UCSD-AML1 (cell line): ENCODE data around the gene FTCD.
"Not testable (repeated sequence)": the region's sequence is repeated elsewhere in the genome, so short reads cannot be mapped to it uniquely, and the experiment has no call there.

Source experiments
- DNase-seq: peaks from one replicate; lab custom pipeline; 2025; ENCODE audit not compliant: unreplicated experiment; lab: John Stamatoyannopoulos, UW

The FTCD gene

DNA sequence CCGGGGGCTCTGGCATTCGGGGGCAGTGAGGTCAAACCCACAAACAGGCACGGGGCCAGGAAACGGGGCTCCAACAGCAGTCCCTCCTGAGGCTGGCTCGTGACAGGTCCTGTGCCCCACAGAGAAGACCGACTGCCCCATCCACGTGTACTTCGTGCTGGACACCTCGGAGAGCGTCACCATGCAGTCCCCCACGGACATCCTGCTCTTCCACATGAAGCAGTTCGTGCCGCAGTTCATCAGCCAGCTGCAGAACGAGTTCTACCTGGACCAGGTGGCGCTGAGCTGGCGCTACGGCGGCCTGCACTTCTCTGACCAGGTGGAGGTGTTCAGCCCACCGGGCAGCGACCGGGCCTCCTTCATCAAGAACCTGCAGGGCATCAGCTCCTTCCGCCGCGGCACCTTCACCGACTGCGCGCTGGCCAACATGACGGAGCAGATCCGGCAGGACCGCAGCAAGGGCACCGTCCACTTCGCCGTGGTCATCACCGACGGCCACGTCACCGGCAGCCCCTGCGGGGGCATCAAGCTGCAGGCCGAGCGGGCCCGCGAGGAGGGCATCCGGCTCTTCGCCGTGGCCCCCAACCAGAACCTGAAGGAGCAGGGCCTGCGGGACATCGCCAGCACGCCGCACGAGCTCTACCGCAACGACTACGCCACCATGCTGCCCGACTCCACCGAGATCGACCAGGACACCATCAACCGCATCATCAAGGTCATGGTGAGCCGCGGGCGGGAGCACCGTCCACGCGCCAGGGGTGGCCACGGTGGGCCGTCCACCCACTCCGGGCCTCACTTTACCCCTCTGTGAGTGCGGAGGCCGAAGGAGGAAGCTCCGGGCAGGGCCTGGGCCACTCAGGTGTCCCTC, 43.3 kb downstream of the FTCD start:
- no peak for DNase-seq

DNA sequence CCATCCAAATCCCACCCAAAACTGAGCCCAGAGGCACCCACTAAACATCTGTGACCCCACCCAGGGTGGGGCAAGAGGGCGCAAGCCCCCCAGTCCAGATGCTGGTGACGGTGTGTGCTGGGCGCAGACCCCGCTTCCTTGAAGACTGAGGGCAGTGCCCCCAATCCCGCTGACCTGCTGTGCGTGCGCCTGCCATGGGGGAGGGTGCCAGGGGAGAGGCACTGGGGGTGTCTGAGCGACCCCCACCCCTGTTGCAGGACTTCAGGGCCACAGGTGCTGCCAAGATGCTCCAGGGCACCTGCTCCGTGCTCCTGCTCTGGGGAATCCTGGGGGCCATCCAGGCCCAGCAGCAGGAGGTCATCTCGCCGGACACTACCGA, 44.2 kb downstream of the FTCD start:
- DNase-seq: no peak

DNA sequence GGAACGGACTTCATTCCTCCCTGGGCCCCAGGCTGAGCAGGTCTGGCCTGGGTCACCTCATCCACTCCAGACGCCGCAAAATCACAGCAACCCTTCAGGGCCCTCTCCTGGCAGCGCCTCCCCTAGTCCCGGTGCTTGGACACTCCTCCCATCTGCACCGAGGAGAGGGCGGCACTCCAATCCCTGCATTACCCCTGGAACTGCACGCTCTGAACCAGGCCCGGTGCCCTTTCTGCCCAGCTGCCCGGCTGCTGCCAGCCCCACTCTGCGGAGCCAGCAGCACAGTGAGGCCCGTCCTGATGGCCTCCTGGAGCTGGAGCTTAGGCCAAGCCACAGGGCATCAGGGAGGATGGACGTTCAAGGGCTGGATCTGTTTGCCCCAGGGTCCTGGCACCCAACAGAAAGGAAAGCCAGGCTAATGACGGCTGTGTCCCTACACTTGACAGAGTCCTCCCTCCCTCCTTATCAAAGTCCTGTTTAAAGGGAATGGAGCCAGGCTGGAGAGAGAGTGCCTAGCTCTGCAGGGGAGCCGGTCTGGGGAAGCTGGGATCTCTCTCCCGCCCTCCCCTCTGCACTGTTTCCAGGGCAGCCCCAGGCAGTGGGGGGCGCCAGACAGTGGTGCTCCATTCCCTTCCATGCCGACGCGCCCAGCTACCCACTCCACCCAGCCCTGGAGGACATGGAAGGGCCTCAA, 44.7 kb downstream of the FTCD start:
- no peak for DNase-seq

DNA sequence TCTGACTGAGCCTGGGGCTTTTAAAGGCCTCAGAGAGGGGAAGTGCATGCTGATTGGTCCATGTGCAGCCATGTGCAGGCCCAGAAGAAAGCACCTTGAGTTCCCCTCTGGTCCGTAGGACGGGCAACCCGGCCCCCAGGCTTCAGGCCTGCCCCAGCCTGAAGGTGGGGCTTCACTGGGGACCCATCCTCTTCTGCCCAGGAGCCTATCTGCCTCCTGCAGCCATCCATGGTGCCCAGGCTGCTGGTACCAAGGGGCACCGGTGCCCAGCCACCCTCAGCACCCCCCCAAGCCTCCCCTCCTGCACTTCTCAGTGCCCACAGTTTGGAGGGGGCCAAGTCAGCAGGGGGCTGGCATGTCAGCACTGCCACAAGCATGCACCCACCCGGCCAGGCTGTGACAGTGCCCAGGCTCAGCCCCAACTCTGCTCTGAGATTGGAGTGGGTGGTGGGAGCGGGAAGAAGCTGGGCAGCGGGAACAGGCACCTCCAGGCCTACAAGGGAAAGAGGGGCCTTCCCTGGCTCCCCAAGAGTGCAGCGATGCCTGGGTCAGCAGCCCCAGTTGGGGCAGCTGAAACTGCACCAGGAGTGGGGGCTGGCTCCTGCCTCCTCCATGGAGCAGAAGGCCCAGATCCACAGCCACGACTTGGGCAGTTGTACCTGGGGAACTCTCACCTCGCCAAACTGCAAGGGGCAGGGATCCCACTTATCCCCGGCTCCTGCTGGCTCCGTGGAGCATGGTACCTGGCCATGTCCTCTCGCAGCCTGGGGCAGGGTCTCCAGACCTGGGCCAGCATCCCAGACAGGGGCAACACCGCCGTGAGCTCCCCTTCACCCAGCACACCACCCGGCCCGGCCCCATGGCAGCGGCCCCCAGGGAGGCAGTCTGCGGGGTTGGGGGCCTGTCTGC, 45.8 kb downstream of the FTCD start:
- DNase-seq: no peak

DNA sequence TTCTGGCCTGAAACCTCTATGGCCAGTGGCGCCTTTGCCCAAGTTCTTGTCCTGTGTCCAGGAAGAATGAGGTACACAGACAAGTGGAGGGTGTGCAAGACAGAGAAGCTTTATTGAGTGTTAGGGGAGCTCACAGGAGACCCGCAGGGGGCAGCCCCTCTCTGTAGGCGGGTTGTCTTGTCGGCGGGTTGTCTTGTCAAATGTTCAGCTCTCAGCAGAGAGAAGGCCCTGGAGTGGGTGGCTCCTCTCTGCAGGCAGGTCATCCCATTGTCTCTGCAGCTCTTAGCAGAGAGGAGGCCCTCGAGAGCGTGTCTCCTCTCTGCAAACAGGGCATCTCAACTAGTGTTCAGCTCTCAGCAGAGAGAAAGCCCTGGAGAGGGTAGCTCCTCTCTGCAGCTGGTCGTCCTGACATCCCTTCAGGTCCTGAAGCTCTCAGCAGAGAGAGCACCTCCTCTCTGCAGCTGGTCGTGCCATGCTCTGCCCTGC, 46.5 kb downstream of the FTCD start:
- no peak for DNase-seq

DNA sequence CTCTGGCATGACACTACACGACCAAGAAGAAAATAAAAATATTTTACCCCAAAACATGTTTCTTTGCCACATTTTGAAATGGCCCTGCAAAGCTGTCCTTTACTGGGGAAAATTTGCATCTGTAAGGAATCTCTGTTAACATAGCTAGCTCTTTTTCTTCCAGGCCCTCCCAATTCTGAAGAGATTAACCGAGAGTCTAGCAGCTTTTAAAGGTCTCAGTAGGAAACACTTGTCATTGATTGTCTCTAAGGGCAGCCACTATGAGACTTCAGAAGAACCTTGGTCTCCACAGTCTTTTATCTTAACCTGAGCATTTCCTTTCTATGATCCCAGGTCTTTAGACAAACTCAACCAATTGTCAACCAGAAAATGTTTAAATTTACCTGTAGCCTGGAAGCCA, 48.0 kb downstream of the FTCD start:
- not testable (repeated sequence) for DNase-seq

DNA sequence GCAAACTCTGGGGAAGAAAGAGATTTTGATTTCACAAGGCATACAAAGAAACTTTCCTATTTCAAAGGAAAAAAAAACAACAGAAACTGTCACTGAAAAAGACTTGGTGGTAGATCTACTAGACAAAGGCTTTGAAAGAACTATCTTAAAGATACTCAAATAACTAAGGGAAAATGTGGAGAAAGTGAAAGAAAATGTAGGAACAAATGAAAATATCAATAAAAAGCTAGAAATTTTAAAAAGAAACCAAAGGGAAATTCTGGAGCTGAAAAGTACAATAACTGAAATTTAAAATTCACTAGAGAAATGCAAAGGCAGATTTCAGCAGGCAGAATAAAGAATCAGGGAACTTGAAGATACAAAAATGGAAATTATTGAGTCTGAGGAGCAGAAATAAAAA, 51.3 kb downstream of the FTCD start:
- no peak for DNase-seq

DNA sequence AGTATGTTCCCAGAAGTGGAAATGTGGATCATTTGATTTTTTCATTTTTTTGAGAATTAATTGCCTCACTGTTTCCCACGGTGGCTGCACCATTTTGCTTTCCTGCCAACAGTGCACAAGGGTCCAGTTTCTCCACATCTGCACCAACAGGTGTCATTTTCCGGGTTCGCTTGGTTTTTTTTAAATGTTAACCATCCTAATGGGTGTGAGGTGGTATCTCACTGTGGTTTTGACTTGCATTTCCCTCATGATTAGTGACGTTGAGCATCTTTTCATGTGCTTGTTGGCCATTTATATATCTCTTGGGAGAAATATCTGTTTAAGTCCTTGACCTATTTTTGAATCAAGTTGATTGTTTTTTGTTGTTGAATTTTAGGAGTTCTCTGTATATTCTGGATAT, 54.5 kb downstream of the FTCD start:
- no peak for DNase-seq

DNA sequence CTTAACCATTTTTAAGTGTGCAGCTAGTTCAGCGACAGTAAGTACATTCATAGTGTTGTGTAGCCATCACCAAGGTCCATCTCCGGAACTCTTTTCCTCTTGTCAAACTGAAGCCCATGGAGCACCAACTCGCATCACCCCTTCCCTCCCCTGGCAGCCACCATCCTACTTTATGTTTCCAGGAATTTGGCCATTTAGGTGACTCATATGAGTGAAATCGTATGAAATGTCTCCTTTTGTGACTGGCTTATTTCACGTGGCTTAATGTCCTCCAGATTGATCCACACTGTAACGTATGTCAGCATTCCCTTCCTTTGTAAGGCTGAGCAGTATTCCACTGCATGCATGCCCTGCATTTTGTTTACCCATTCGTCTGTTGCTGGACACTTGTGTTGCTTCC, 55.0 kb downstream of the FTCD start:
- no peak for DNase-seq

DNA sequence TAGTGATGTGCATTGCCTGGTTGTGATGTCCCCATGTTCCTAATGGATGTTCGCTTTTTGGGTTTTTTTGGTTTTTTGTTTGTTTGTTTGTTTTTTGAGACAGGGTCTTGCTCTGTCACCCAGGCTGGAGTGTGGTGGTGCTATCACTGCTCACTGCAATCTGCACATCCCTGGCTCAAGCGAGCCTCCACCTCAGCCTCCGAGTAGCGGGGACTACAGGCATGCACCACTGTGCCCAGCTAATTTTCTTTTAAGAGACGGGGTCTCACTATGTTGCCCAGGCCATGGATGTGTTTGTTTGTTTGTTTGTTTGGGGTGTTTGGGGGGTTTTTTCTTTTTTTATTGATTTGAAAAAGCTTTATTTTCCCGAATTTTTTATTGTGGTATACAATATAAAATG, 55.4 kb downstream of the FTCD start:
- DNase-seq: no peak

DNA sequence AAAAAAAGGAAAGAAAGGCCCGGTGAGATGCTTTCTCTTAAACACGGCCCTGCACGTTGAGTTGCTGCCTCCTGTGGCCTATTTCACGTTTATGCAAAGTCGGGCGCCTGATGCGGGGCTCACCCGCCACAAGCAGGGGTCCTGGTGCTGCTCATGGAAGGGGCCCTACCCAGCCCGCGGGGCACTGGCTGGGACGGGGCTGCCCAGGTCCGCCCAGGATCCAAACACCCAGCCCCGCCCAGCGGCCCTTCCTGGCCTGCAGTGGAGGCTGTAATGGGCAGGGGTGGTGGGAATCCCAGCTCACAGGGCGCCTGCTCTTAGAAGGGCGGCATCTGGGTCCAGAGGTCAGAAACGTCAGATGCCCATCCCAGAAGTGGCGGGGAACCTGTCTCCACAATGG, 55.9 kb downstream of the FTCD start:
- no peak for DNase-seq

DNA sequence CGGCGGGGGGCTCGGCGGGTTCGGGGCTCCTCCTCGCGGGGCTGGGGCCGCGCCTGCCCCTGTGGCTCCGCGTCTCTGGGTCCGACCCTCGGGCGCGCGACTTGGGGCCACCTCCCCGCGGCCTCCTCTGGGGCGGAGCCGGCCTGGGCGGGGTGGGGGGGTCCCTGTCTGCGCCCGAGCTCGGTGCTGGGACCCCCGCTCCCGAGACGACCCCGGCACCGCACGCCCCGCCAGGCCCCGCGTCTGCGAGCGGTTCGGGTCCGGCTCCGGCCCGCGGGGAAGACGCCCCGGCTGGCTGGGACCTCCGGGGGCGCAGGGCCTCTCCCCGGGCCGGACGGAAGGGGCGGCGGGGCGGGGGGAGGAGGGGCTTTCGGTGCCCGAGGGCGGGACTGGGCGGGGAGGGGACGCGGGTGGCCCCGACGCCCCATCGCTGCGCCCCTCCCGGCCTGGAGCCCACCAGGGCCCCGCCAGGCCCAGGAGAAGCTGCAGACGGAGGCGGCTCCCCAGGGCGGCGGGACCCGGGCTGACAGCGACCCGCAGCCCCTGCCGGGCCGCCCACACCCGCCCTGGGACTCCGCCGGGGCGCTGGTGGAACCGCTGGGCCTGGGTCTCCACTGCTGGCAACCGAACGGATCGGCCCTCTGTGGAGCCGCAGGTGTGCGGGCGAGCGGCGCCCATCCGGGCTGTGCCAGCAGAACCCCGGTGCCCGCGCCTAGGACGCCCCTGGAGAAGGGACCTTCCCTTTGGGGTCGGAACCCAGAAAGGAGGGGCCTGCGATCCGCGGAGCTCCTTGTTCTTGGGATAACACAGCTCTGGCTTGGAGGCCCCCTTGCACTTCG, 56.9 kb downstream of the FTCD start:
- DNase-seq: no peak

DNA sequence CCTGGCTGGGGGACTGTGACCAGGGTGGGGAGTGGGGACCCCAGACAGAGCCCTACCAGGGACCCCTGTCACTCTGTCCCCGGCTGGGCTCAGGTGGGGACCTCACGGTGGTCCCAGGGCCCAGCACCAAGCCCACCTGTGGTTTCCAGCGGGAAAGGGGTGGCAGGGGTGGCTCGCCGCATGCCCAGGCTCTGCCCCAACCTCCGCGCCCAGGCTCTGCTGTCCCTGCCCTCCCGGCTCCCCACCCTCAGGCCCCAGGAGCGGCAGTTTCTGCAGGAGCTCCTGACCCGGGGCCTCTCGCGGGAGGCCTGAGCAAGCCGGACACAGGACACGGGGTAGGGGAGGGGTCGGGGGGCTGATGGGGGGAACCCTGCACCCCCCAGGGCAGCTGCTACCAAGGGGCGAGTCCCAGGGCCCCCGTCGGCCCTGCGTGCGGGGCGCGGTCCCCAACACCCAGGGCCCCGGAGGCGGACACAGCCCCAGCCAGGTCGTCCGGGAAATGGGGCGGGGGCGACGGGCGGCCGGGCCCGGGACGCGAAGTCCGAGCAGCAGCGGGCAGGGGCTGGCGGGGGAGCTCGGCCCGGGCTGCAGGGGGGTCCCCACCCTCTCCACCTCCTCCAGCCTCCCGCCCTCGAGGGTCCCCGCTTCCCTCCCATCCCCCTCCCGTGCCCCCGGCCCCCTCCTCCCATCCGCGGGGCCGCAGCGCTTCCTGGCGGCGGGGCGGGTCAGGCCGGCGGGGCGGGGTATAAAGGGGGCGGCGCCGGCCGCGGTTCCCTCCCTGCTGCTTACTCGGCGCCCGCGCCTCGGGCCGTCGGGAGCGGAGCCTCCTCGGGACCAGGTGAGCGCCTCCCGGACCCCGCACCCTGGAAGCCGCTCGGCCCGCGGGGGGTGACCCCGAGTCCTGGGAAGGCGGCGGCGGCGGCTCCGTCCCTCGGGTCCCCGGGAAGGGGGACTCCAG, 57.8 kb downstream of the FTCD start, which contains the start of gene COL6A2:
Gene COL6A2 (plus strand): TSS at position 777 of the 958 bp plus-strand sequence.
- peak; percentile 41 for DNase-seq

DNA sequence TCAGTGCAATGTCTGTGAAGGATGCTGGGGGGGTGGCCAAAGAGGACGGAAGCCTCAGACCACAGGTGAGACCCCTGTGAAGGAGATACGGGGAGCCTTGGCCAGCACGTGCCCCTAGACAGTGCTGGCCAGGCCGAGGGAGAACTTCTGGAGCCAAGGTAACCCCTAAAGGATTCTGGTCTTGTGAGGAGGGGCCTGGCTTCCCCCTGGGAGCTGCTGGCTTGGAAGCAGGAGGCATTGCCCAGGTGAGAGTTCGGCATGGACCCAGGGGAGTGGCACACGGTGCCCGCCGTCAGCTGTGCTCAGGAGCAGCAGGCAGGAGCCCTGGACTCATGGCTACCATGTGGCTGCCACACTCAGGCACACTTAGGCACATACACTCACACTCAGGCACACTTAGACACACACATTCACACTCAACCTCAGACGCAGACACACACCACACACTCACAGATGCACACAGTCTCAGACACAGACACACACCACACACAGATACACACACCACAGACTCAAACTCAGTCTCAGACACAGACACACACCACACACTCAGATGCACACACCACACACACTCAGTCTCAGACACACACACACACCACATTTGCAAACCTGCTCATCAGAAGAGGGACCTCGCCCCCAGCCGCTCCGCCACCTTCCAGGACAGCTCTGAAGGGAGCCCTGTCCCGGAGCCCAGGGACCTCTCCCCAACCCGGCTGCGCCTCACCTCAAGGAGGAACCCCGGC, 58.6 kb downstream of the FTCD start:
- DNase-seq: no peak

DNA sequence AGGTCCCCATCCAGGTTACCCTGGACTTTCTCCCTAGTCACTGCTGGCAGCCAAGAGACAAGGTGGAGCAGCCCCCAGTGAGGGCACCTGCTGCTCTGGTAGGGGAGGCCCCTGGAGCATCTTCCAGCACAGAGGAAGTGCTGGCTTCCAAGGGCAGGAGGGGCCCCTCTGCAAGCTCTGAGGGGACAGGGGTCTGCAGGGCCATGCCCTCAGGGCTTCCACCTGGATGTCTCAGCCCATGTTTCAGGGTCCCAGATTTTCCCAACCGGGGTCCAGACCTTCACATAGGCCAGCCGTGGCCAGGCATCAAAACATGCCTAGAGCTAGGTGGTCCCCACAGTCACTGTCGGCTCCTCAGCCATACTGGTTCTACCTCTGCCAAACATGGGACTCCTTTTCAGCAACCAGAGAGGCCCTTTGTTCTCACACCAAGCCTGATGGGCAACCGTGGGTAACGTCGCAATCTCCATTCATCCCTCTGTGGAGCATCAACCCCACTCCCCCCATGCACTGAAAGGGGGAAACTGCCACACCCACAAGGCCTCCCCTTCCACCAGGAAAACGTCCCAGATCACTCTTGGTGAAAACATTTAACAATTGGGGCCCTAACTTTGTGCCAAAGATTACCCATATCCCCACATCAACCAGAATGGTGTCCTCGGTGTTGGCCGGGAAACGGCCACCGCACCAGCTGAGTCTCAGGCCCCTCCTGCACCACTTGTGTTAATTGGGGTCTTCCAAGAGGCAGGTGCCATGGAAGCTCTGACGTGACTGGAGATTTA, 59.4 kb downstream of the FTCD start:
- no peak for DNase-seq

DNA sequence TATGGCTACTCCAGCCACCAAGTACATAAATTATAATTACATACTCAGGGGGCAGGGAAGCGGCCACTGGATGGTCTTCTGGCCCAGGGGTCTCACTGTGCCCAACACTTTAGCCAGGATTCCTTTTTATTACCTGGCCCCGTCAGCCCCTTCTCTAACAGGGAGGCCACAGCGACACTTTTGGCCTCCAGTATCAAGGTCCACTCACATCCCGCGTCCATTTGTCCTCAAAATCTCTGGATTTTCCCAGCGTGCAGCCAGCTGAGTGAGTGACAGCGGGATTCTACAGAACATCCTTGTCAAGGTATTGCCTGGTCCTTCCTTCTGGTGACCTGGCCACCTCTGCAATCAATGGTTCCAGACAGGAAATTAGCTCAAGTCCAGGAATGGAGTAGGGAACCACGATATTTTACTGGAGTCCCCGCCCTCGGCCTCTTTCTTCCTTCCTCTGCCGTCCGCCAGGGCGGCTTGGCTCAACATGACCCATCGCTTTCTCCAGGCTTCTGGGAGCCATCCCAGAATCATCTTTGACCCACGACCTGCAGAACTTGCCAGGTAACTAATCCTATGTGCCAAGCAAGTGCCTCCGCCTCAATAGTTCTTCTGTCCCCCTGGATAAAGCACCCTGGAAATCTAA, 60.2 kb downstream of the FTCD start:
- DNase-seq: no peak

DNA sequence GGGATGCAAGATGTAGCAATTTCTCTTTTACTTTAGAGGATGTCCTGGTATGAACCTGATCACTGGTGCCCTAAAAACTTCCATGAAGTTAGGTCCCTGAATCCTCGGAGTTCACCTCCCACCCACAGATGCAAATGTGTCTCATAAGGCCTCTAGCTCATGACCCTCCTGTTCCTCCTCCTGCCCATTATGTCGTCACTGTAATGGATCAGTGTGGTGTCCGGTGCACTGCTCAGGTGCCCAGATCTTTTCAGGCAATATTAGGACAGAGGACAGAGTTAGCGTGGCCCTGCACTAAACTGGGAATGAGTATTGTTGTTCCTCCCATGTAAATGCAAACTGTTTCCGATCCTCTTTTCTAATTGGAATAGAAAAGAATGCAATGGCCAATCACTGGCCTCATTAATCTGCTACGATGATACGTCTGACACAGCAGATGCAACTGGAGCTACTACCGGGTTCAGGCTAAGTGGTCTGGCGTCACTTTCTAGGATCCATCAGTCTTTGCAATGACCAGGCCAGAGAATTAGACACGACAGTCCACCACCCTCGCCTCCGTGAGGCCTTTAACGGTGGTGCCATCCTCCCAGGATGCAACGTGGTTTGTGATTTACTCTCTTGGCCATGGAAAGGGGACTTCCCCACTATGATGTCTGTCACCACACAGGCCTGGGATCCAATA, 60.8 kb downstream of the FTCD start:
- DNase-seq: no peak
